Hepatocyte (in vitro differentiated cells): ENCODE data around the gene CUL5.

Experiments
- EZH2 ChIP-seq: fragments of 200-600 bp; sonication (generic); IDR thresholded peaks from 2 replicates; pipeline ENCODE4 v1.6.1; 2016; ENCODE audit warnings: antibody characterized with exemption, mild to moderate bottlenecking, borderline replicate concordance
- EZH2phosphoT487 ChIP-seq: fragments of 200-600 bp; sonication (generic); IDR thresholded peaks from one replicate; pipeline ENCODE4 v1.6.1; 2018; ENCODE audit warnings: antibody characterized with exemption, mild to moderate bottlenecking, low read depth, moderate library complexity; ENCODE audit not compliant: unreplicated experiment, severe bottlenecking
- TF ChIP-seq, protein P1 (sequence below): fragments of 200-600 bp; sonication (generic); IDR thresholded peaks from 2 replicates; pipeline ENCODE4 v1.5.1; 2016; ENCODE audit warnings: antibody characterized with exemption, mild to moderate bottlenecking; ENCODE audit not compliant: poor library complexity

DNA sequence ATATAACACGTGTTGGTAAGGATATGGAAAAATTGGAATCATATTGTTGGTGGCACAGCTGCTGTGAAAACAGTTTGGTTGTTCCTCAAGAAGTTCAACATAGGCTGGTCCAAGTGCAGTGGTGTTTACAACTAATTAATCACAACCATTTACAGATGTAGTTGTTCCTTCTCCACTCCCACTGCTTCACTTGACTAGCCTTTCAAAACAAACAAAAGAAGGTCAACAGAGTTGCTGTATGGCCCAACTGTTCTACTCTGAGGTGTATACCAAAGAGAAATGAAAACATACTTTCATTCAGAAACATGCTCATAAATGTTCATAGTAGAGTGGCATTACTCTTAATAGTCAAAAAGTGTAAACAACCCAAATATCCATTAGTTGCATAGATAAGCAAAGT is 76.1 kb downstream of the CUL5 start:
- TF ChIP-seq, protein P1, sequence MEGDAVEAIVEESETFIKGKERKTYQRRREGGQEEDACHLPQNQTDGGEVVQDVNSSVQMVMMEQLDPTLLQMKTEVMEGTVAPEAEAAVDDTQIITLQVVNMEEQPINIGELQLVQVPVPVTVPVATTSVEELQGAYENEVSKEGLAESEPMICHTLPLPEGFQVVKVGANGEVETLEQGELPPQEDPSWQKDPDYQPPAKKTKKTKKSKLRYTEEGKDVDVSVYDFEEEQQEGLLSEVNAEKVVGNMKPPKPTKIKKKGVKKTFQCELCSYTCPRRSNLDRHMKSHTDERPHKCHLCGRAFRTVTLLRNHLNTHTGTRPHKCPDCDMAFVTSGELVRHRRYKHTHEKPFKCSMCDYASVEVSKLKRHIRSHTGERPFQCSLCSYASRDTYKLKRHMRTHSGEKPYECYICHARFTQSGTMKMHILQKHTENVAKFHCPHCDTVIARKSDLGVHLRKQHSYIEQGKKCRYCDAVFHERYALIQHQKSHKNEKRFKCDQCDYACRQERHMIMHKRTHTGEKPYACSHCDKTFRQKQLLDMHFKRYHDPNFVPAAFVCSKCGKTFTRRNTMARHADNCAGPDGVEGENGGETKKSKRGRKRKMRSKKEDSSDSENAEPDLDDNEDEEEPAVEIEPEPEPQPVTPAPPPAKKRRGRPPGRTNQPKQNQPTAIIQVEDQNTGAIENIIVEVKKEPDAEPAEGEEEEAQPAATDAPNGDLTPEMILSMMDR: no peak
- TF ChIP-seq EZH2phosphoT487 (no peak), EZH2 (no peak)
